Lower leg skin (tissue), 4 donors: ENCODE results near the gene GNAL. TPM values are rescaled to one million over a fixed set of nuclear protein-coding genes. Genes with fewer than 3 reads are reported as not detected.
A peak's percentile ranks its signal among the peaks of the same experiment; 100 is the strongest.

Source experiments
- DNase-seq, 2 donors: peaks; one replicate each; pipeline ENCODE4 v3.0.0-alpha.2; 2019; ENCODE audit warnings: low spot score in 2 of 2
- H3K4me3 ChIP-seq: fragments of 200-600 bp; sonication (generic); 2 replicates; pipeline ENCODE4 v1.5.1; 2017; ENCODE audit warnings: mild to moderate bottlenecking, low read depth; ENCODE audit not compliant: poor library complexity, severe bottlenecking
- CTCF ChIP-seq, 3 donors: fragments of 450-650 bp; IDR thresholded peaks; one replicate each; pipeline ENCODE4 v1.5.1; 2016; ENCODE audit warnings: antibody characterized with exemption in 3 of 3, mild to moderate bottlenecking in 3 of 3, moderate library complexity in 2 of 3
- POLR2A ChIP-seq, 2 donors: fragments of 450-650 bp; IDR thresholded peaks; one replicate each; pipeline ENCODE4 v1.6.1; 2016 to 2017; ENCODE audit warnings: antibody characterized with exemption in 2 of 2, mild to moderate bottlenecking in 1 of 2, moderate library complexity in 1 of 2
- WGBS, 2 donors: methylation state at CpG; one replicate each; pipeline ENCODE4 v1.1.5; 2018; 5-methylcytosine and 5-hydroxymethylcytosine counted together
- intact Hi-C: fragments of 100-400 bp; cut with DNase I; formaldehyde crosslinking; loops from one replicate; pipeline ENCODE4 v1.15.0; 2023; ENCODE audit warnings: low total_unique reads
- total RNA-seq, 4 donors: library from RNA; depleted of rRNA; stranded (reverse); fragments of >200 nt; gene quantifications; one replicate each; pipeline ENCODE4 v1.1.0, GENCODE V29; 2016

The GNAL gene
- total RNA-seq, 4 donors from 2014 or later = 12.3 to 15.9 (median 14.5) TPM

- WGBS, 2 donors = 31 to 33% methylated on average over 32 of the region's 32 CpGs
- H3K4me3 ChIP-seq = no peak overlapping the region
- intact Hi-C loops = loop anchor here (10.0 kb wide), 2 partner anchors 60 to 400 kb away; no protein-coding TSS in a partner anchor
- peak; percentile 49 to 92 for DNase-seq
- TF ChIP-seq CTCF (IDR thresholded peaks at IDR 0.05) = no peak
- no peak for TF ChIP-seq POLR2A (IDR thresholded peaks at IDR 0.05)
Observed at GRCh38 chr18:11654736-11655605, 34.1 kb upstream of the GNAL start.

GRCh38 chr18:11655606-11655932 is 33.5 kb upstream of the GNAL start:
- intact Hi-C loops = loop anchor here (10.0 kb wide), 2 partner anchors 59 to 399 kb away; no protein-coding TSS in a partner anchor
- 9 to 11% methylated on average over 5 of the region's 5 CpGs for WGBS, 2 donors
- TF ChIP-seq POLR2A (IDR thresholded peaks at IDR 0.05) = no peak
- TF ChIP-seq CTCF (IDR thresholded peaks at IDR 0.05) = no peak
- DNase-seq = no peak
- H3K4me3 ChIP-seq = no peak overlapping the region

DNA sequence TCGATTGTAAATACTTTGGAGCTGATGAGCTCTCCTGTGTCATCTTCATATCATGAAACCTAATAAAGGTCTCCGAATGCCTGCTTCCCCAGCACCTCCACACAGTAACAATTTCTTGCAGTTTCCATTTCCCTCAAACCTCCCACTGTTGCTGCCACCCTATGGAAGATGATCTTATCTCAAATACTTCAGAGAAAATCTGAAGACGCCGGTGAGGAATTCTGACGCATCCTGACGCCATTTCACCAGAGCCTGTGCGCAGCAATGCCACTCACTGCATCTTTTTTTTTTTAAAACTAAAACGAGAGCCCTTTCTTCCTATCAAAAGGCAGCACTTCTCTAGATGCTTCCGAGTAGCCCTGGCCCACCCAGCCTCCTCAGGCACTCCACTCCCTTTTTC is 31.9 kb upstream of the GNAL start:
- DNase-seq = no peak
- intact Hi-C loops = loop anchor here (10.0 kb wide), 2 partner anchors 58 to 398 kb away; no protein-coding TSS in a partner anchor

GRCh38 chr18:11657554-11657953 is 31.5 kb upstream of the GNAL start:
- 90 to 94% methylated on average over 8 of the region's 8 CpGs for WGBS, 2 donors
- TF ChIP-seq POLR2A (IDR thresholded peaks at IDR 0.05) = no peak
- TF ChIP-seq CTCF (IDR thresholded peaks at IDR 0.05) = no peak
- H3K4me3 ChIP-seq = no peak overlapping the region
- no peak for DNase-seq
- intact Hi-C loops = loop anchor here (10.0 kb wide), 2 partner anchors 57 to 397 kb away; no protein-coding TSS in a partner anchor

More for the DNA sequence above, 31.9 kb upstream of the GNAL start:
- no peak overlapping the region for H3K4me3 ChIP-seq
- WGBS, 2 donors = 85 to 88% methylated on average over 9 of the region's 9 CpGs
- no peak for TF ChIP-seq POLR2A (IDR thresholded peaks at IDR 0.05)
- TF ChIP-seq CTCF (IDR thresholded peaks at IDR 0.05) = no peak

DNA sequence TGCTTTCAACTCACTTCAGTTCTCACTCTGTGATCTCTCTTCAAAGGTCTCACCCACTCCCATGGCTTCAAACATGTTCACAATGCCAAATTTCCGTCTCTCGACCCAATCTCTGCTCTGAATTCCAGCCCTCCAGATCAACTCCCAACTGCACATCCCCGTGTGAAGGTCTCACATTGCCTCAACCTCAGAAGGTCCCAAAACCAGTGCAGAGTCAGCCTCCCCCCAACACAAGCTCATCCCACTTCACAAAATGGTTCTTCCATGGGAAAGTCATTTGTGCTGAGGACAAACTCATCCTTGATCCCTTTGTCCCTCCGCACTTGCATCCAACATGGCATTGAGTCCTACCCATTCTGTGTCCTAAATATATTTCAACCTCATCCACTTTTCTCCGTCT is 31.0 kb upstream of the GNAL start:
- TF ChIP-seq CTCF (IDR thresholded peaks at IDR 0.05) (no peak), POLR2A (IDR thresholded peaks at IDR 0.05) (no peak)
- intact Hi-C loops = loop anchor here (10.0 kb wide), 2 partner anchors 57 to 397 kb away; no protein-coding TSS in a partner anchor
- DNase-seq = no peak
- no peak overlapping the region for H3K4me3 ChIP-seq
- 93 to 95% methylated on average over 5 of the region's 5 CpGs for WGBS, 2 donors
